Posterior vena cava (tissue), 2 donors: ENCODE results near the gene STS. TPM values are rescaled to one million over a fixed set of nuclear protein-coding genes. Genes with fewer than 3 reads are reported as not detected.
"Not testable (repeated sequence)": the region's sequence is repeated elsewhere in the genome, so short reads cannot be mapped to it uniquely, and the experiment has no call there.

Experiments
- DNase-seq: peaks from one replicate; pipeline ENCODE4 v3.0.0-alpha.2; 2020; ENCODE audit warnings: low spot score
- intact Hi-C, 2 donors: fragments of 100-400 bp; cut with DNase I; formaldehyde crosslinking; loops; one replicate each; pipeline versions ENCODE4 v1.14.1 to v1.14.2; 2022 to 2023
- microRNA-seq, 2 donors: library from miRNA; unstranded; fragments of <30 nt; microRNA quantifications; one replicate each; pipeline ENCODE4 v1.2.0, GENCODE V29; 2020 to 2021; ENCODE audit warnings: borderline microRNAs expressed in 2 of 2
- total RNA-seq, 2 donors: library from RNA; stranded (reverse); fragmentation: NEBNext Ultra II Directional; extraction: Animal tissue kit (Norgen Biotek cat#: 25700); gene quantifications; one replicate each; pipeline ENCODE4 v1.2.1, GENCODE V29; 2021
- donor health status: DM: yes; HTN: yes; CAD: no.
- donor health status: DM: yes; HTN: yes; CAD: no.

The STS gene
- total RNA-seq, 2 donors from 2014 or later = 13.7 to 16.1 TPM

DNA sequence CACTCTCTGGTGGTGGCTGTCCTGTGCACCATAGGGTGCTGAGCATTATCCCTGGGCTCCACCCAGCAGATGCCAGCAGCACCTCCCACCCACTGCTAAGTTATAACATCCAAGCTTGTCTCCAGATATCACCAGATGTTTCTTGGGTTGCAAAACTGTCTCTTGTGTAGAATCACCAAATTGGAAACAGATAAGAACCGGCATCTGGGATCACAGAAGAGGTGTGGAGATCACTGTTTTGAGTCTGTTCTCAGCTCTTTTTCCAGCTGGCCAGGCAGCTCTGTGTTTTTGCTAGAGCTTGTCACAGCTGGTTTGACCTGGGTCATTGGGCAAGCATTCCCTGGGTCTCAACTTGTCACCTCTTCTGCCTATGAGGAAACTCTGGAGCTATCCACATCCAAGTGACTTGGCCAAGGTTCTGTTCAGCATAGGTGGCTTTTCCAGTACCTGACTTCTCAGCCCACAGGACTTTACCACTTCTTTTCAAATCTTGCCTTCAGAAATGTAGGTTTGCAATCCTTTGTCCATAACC lies 15.7 kb downstream of the STS start:
- intact Hi-C loops = no loop called here
- no peak for DNase-seq

DNA sequence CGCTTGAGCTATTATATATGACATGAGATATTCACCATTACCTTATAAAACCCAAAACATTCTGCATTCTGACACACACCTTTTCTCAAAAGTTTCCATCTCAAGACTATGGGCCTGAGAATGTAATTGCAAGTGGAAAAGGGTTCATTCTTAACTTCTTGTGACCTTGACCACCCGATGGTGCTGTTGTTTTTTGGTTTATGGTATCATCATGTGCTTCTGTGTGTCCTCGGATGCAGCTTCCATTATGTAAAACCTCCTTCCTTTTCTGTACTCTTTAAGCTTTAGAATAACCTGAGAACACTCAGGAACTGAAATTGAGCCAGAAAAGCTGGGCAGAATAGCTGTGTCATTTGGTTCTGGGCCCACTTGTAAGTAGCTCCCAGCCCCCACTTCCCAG lies 16.7 kb downstream of the STS start:
- intact Hi-C loops = no loop called here
- no peak for DNase-seq

DNA sequence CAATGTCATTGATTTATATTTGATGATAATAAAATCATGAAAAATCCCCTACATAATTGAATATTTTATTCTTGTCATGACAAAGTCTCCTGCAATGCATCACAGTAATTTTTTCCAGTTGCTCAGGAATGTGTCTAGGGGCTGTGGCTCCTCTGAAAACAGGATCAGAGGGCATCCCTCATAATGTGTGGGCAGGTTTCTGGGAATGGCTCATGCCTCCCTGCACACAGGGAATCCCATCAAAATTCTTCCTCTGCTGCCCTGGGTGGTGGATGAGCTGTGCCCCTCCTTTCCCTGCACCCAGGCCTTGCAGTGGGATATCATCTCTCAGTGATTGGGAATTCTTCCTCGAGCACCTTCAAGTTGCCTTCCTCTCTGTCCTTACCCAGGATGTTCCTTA lies 20.9 kb downstream of the STS start:
- no peak for DNase-seq
- intact Hi-C loops = no loop called here

DNA sequence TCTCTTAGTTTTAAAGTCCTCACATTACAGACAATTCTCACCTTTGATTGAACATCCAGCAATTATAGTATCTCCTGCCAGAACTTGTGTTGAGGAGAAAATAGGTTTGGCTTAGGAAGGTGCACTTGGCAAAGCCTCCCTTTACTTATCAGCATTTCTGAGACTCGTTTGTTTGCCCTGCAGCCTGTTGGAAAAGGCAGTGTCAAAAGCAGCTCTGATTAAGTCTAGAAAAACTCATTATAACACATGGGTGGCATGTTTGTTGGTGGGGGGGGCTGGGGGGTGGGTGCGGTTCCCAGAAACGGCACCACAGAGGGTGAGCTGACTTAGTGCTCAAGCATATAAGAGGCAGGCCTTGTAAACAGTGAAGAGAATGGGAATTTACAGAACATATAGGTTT lies 22.1 kb downstream of the STS start:
- intact Hi-C loops = no loop called here
- DNase-seq = no peak

DNA sequence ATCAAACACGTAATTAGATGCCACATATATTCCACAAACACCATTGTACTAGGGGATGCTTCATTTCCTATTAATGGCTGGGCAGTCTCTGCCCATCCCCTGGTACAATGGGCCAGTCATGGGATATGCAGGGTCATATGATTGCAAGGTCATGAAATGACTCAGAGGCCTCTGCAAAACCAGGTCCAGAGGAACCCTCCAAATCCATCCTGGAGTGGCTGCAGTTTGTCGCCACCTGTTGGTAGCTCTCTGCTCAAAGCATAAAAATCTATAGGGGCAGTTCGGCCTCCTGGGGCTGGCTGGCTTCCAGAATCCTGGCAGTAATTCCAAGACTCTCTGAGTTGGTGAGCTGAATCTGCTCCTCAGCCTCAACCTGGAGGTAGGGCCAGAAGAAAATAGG lies 23.4 kb downstream of the STS start:
- no peak for DNase-seq

DNA sequence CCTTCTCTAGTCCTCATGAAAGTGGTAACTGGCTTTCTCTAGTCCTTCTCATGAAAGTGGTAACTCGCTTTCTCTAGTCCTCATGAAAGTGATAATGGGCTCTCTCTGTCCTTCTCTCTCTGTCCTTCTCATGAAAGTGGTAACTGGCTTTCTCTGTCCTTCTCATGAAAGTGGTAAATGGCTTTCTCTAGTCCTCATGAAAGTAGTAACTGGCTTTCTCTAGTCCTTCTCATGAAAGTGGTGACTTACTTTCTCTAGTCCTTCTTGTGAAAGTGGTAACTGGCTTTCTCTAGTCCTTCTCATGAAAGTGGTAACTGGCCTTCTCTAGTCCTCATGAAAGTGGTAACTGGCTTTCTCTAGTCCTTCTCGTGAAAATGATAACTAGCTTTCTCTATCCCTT lies 31.3 kb downstream of the STS start:
- DNase-seq, intact Hi-C loops: not testable (repeated sequence)

More for the DNA sequence above, 23.4 kb downstream of the STS start:
- intact Hi-C loops = no loop called here

DNA sequence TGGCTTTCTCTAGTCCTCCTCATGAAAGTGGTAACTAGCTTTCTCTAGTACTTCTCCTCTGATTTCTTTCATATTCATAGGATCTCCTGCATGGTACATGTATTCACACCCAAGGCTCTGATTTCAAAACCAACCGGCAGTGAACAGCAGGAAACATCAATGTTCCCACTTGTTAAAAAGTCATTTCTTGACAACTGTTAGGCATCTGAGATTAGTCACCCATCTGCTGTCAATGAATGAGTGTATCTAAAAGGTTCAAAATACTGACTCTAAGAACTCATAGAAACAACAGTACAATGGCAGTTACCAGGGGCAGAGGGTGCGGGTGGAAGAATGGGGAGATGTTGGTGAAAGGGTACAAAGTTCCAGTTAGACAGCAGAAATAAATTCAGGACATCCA lies 31.9 kb downstream of the STS start:
- DNase-seq = no peak
- intact Hi-C loops = no loop called here

DNA sequence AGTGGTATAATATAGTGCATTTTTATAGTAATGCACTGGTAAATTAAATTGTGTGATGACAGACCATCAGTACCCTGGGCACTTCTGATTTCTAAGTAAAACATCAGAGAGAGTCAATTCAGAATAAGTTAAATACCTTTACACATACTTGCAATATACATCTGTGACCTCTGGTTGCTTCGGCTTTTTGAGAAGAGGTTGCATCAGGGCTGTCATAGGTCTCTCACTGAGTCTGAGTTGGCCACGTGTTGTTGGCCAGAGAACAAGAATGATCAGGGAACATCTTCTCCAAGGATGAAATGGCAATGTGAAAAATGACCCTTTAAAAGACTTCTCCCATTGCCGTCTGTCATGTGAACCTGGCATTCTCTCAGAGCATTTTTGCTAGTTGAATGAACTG lies 37.3 kb downstream of the STS start:
- intact Hi-C loops = no loop called here
- no peak for DNase-seq

DNA sequence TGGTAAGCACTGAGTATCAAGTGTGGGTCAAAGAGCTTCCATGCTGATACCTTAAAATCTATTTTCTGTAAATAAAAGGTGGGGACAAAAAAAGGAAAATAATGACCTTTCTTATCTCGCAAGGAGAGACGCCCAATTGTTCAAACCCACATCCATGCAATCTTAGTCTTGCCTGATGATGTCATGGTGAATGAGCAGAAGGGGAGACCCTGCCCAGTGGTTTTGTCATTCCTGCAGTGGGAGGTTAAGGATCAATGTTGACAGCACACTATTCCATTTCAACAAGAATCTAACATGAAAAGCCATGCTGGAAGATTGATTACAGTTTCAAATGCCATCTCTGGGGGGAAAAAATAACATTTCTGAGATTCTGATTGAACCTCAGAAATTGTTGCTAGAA lies 41.2 kb downstream of the STS start:
- DNase-seq = no peak
- intact Hi-C loops = no loop called here

DNA sequence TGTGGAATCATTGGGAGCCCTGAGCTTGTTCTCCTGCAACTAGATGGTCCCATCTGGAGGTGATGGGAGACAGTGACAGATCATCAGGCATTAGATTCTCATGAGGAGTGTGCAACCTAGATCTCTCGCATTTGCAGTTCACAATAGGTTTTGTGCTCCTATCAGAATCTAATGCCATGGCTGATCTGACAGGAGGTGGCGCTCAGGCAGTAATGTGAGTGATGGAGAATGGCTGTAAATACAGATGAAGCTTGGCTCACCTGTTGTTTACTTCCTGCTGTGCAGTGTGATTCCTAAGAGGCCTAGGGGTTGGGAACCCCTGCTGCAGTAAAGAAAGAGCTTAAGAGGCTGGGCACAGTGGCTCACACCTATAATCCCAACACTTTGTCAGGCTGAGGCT lies 42.6 kb downstream of the STS start:
- intact Hi-C loops = no loop called here
- no peak for DNase-seq

DNA sequence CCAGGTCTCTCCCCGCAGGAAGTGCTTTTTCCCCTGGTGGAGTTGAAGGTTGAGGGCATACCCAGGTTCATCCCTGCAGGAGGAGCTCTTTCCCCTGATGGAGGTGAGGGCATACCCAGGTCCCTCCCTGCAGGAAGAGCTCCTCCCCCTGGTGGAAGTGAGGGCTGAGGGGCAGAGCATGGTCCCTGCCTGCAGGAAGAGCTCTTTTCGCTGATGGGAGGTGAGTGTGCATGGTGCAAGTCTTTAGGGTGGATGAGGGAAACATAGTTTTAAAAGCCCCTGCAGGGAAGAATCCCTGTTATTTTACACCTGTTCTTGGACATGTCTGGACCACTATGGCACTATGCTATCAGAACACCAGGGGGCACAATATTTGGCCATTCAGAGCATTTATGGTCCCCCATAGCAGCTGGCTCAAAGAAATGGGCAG lies 44.2 kb downstream of the STS start:
- intact Hi-C loops = no loop called here

DNA sequence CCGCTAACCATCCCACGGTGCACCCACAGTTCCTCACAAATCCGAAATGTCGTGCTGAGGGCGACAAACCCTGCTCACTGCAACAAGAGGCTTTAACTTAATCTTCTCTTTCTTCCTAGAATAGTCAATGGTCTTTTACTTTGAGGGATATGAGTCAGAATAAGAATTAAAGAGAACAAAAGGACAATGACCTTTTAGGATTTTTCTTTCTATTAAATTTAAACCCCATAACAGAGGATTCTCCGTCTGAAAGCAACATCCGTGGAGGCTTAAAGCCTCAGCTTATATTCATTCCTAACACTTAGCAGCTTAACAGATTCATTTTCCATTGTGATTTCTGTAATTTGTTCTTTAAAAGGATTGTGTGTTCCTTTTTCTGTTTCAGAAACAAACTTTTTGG lies 45.4 kb downstream of the STS start:
- intact Hi-C loops = no loop called here
- DNase-seq = no peak

More for the DNA sequence above, 44.2 kb downstream of the STS start:
- DNase-seq = no peak

DNA sequence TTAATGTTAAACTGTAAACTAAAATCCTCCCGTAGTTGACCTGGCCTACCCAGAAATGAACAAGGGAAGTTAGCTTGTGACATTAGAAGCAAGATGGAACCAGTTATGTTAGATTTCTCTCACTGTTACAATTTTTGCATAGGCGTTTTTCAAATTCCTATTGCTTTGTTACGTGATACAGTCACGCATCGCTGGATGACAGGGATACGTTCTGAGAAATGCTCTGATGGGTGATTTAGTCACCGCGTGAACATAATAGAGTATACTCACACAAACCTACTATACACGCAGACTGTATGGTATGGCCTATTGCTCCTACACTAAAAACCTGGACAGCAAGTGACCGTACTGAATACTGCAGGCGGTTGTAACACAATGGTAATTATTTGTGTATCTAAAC lies 47.1 kb downstream of the STS start:
- no peak for DNase-seq
- intact Hi-C loops = no loop called here

Small RNA genes lying within 50 kb of the gene (microRNA-seq; reads per million reads assigned to microRNA genes)
- gene MIR4767 = 0 reads per million in 2 donors

Other genes starting within 250 kb of the STS start
- 10 to 100 TPM; 11.8 to 13.1 TPM for gene PUDP, start 441 bp downstream of the STS start, total RNA-seq